HEK293 (cell line): Measurements from ENCODE around the gene LRP1B.

Experiments
- ZBTB1 ChIP-seq: fragments of 450-650 bp; formaldehyde crosslinking; IDR thresholded peaks from 2 replicates; pipeline ENCODE4 v1.5.1; 2016; ENCODE audit warnings: missing biosample characterization, missing genetic modification characterization
- ZNF114 ChIP-seq: fragments of 450-650 bp; formaldehyde crosslinking; IDR thresholded peaks from 2 replicates; pipeline ENCODE4 v1.5.0; 2017; ENCODE audit warnings: missing biosample characterization, missing genetic modification characterization
- ZNF416 ChIP-seq: fragments of 450-650 bp; formaldehyde crosslinking; IDR thresholded peaks from 2 replicates; pipeline ENCODE4 v1.5.1; 2016; ENCODE audit warnings: missing biosample characterization, missing genetic modification characterization
- ZNF670 ChIP-seq: fragments of 450-650 bp; formaldehyde crosslinking; IDR thresholded peaks from 2 replicates; pipeline ENCODE4 v1.5.1; 2016; ENCODE audit warnings: missing biosample characterization, missing genetic modification characterization, low read depth
- TF ChIP-seq, protein P1 (sequence below): fragments of 450-650 bp; formaldehyde crosslinking; IDR thresholded peaks from 2 replicates; pipeline ENCODE4 v1.5.1; 2016; ENCODE audit warnings: missing biosample characterization, missing genetic modification characterization
- TF ChIP-seq, protein P2 (sequence below): fragments of 450-650 bp; formaldehyde crosslinking; IDR thresholded peaks from 2 replicates; pipeline ENCODE4 v1.5.1; 2017; ENCODE audit warnings: missing biosample characterization, missing genetic modification characterization
- TF ChIP-seq, protein P3 (sequence below): fragments of 450-650 bp; formaldehyde crosslinking; IDR thresholded peaks from 2 replicates; pipeline ENCODE4 v1.5.1; 2016; ENCODE audit warnings: missing biosample characterization, missing genetic modification characterization

DNA sequence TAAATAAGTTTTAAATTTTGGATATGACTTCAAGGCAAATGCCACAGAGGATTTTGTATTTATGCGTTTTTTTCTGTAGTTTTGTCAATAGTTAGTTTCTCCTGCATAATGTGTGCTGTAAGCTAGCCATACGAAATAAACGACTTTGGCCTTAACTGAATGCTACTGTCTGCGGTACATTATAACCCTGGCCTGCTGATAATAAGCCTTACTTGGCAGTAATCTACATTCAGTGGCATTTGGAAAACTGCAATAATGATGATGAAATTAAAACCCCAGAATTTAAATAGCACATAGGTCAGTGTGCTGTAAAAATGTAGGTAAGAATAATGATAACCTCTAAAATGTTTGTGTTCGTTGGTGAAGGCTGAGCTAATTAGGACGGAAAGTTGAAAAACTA is 88.8 kb downstream of the LRP1B start:
- TF ChIP-seq, protein P1, sequence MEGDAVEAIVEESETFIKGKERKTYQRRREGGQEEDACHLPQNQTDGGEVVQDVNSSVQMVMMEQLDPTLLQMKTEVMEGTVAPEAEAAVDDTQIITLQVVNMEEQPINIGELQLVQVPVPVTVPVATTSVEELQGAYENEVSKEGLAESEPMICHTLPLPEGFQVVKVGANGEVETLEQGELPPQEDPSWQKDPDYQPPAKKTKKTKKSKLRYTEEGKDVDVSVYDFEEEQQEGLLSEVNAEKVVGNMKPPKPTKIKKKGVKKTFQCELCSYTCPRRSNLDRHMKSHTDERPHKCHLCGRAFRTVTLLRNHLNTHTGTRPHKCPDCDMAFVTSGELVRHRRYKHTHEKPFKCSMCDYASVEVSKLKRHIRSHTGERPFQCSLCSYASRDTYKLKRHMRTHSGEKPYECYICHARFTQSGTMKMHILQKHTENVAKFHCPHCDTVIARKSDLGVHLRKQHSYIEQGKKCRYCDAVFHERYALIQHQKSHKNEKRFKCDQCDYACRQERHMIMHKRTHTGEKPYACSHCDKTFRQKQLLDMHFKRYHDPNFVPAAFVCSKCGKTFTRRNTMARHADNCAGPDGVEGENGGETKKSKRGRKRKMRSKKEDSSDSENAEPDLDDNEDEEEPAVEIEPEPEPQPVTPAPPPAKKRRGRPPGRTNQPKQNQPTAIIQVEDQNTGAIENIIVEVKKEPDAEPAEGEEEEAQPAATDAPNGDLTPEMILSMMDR (tag by site-specific recombination) = no peak
- TF ChIP-seq ZNF416 (tag by site-specific recombination) (no peak), ZNF114 (tag by site-specific recombination) (no peak), ZBTB1 (tag by site-specific recombination) (no peak), ZNF670 (tag by site-specific recombination) (no peak)
- TF ChIP-seq, protein P2, sequence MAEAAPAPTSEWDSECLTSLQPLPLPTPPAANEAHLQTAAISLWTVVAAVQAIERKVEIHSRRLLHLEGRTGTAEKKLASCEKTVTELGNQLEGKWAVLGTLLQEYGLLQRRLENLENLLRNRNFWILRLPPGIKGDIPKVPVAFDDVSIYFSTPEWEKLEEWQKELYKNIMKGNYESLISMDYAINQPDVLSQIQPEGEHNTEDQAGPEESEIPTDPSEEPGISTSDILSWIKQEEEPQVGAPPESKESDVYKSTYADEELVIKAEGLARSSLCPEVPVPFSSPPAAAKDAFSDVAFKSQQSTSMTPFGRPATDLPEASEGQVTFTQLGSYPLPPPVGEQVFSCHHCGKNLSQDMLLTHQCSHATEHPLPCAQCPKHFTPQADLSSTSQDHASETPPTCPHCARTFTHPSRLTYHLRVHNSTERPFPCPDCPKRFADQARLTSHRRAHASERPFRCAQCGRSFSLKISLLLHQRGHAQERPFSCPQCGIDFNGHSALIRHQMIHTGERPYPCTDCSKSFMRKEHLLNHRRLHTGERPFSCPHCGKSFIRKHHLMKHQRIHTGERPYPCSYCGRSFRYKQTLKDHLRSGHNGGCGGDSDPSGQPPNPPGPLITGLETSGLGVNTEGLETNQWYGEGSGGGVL (tag by site-specific recombination) = no peak
- TF ChIP-seq, protein P3, sequence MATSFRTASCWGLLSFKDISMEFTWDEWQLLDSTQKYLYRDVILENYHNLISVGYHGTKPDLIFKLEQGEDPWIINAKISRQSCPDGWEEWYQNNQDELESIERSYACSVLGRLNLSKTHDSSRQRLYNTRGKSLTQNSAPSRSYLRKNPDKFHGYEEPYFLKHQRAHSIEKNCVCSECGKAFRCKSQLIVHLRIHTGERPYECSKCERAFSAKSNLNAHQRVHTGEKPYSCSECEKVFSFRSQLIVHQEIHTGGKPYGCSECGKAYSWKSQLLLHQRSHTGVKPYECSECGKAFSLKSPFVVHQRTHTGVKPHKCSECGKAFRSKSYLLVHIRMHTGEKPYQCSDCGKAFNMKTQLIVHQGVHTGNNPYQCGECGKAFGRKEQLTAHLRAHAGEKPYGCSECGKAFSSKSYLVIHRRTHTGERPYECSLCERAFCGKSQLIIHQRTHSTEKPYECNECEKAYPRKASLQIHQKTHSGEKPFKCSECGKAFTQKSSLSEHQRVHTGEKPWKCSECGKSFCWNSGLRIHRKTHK (tag by site-specific recombination) = no peak
